H7 (cell line): ENCODE results near the gene SPPL3. TPM values are rescaled to one million over a fixed set of nuclear protein-coding genes. Genes with fewer than 3 reads are reported as not detected.

Experiments
- DNase-seq: peaks from one replicate; pipeline ENCODE4 v3.0.0; 2012
- H3K27me3 ChIP-seq: 2 replicates; pipeline ENCODE4 v1.6.0; 2011; ENCODE audit warnings: mild to moderate bottlenecking, low read length; ENCODE audit not compliant: control insufficient read depth, insufficient read depth
- H3K36me3 ChIP-seq: replicated peaks from 2 replicates; pipeline ENCODE4 v1.5.1; 2011; ENCODE audit warnings: low read length; ENCODE audit not compliant: control insufficient read depth, insufficient read depth
- H3K4me3 ChIP-seq: 2 replicates; pipeline ENCODE4 v1.5.1; 2011; ENCODE audit warnings: low read depth, mild to moderate bottlenecking, control low read depth, low read length, moderate library complexity; ENCODE audit not compliant: insufficient read depth
- total RNA-seq: library from RNA; depleted of rRNA; stranded (reverse); fragments of >200 nt; shearing (Covaris generic); gene quantifications from 2 replicates; pipeline ENCODE4 v1.2.3, GENCODE V29; 2014

The SPPL3 gene
- total RNA-seq, 1 experiment from 2014 or later: 9.0 TPM

DNA sequence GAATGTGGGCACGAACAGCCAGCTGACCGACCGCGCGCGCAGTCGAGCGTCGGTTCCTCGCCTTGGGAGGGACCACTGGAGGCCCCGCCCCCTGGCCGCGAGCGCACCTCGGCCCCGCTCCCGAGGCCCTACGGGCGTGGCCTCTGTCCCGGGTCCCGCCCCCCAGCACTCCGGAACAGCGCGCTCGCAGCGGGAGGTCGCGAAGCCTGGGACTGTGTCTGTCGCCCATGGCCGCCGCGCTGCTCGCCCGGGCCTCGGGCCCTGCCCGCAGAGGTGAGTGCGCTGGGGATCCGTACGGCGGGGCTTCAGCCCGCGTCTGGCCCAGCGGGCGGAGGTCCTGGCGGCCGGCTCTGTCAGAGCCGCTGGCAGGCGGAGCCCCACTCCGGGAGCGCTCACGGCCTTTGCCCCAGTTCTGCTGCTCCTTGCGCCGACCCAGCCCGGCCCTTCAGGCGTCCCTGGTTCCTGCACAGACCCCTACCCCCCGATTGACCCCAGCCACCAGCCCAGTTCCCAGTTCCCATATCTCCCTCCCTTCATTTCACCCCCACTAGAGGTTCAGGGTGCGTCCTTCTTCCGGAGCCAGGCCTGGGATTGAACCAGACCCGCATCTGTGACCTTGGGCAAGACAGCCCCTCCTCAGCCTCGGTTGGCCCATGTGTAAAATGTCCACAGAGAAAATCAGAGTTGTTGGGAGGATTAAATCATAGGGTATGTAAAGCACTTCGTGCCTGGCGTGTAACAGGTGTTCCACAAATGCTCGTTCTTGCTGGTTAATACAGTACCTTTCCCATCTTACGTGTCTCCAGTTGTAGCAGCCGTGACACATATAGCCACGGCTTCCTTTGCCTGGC is 178.3 kb downstream of the SPPL3 start, which contains the start of gene ACADS:
Gene ACADS (plus strand): TSS at position 168 of the 851 bp plus-strand sequence. CDS start 60 bp downstream, at position 228.
- peak; percentile 100 for DNase-seq
- Histone ChIP-seq H3K4me3 (peak within 1 kb of the TSS; percentile 90), H3K27me3 (no peaks in the 10 kb centered on the region; the same call in 1 of the 2 replicates), H3K36me3 (peaks cover 21% of the 10 kb centered on the region)

DNA sequence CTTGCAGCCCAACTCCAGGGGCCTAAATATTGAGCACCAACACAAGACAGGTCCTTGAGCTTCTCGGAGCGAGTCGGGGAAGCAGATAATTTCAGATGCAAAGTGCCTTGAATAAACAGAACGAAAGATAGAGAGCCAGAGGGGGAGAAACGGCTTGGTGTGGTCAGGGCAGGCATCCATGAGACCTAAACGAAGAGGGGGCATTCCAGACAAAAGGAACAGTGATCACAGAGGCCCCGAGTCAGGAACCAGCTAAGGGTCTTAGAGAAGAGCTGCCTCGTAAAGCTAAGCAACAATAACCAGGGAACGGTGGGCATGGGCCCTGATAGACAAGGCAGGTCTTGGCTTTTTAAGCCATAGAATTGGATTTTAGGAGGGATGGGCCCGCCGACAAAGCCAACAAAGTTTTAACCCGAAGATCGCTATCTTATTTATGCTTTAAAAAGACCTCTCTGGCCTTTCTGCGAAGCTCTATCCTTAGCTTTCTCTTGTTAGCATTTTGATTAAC is 179.0 kb downstream of the SPPL3 start:
- peaks cover 28% of the 10 kb centered on the region for H3K36me3 ChIP-seq
- H3K27me3 ChIP-seq: no peaks in the 10 kb centered on the region; the same call in 1 of the 2 replicates
- no peak for DNase-seq
- peak overlapping the region; percentile 90 for H3K4me3 ChIP-seq

DNA sequence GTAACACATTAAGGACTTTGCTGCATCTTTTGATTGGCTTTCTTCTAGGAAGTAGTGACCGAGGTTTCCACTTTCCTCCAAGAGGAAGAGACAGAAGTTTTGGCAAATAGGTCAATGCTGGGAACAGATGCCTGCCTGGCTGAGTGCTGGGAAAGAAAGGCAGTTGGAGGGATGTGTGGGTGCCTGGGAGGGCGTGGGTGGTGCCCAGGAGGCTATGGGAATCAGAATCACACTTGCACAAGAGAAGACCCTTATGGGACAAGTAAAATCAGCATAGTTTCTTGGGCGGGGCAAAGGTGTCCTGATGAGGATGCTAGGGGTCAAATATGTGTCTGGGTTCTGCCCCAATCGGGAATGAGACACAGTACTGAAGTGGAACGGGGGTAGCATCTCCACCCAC is 179.4 kb downstream of the SPPL3 start:
- Histone ChIP-seq H3K36me3 (peaks cover 32% of the 10 kb centered on the region), H3K27me3 (no peaks in the 10 kb centered on the region; the same call in 1 of the 2 replicates), H3K4me3 (no peak overlapping the region)
- no peak for DNase-seq

DNA sequence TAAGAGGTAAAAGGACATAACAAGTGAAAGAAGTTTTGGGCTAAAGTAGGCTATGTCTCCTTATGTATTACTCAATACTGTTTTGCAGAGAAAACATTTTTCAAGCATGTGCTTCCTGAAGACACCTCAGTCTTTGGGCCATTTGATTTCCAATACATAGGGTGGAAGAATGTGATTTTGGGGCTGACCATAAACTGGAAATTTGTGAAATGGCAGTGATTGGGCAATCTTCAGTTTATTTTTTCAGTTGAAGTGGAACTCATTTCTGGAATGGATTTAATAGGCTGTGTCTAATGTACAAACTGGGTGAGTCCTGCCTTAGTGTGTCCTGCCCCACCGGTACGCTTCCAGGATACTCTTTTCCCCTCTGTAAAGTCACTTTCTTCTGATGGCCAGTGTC is 181.4 kb downstream of the SPPL3 start:
- H3K4me3 ChIP-seq: no peak overlapping the region
- H3K36me3 ChIP-seq: peaks cover 47% of the 10 kb centered on the region
- no peaks in the 10 kb centered on the region; the same call in 1 of the 2 replicates for H3K27me3 ChIP-seq
- no peak for DNase-seq

DNA sequence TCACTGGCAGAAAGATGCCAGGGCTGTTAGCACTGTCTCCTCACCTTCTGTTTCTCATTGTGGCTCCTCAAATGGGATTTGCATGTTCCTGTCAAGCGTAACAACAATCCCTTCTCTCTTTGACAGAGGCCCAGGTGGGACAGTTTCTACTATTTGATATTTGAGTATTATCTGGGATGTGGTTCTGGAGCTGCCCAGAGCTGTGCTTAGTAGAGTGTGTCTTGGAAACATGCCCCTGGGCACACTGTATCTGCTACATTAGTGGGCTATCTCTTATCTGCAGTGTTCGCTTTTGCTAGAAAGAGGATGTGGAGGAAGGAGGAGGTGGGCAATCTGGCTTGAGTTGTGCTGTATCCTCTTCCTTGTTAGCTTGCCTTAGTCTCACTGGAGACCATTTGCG is 182.3 kb downstream of the SPPL3 start:
- no peak for DNase-seq
- no peak overlapping the region for H3K4me3 ChIP-seq
- no peaks in the 10 kb centered on the region; the same call in 1 of the 2 replicates for H3K27me3 ChIP-seq
- peaks cover 48% of the 10 kb centered on the region for H3K36me3 ChIP-seq

DNA sequence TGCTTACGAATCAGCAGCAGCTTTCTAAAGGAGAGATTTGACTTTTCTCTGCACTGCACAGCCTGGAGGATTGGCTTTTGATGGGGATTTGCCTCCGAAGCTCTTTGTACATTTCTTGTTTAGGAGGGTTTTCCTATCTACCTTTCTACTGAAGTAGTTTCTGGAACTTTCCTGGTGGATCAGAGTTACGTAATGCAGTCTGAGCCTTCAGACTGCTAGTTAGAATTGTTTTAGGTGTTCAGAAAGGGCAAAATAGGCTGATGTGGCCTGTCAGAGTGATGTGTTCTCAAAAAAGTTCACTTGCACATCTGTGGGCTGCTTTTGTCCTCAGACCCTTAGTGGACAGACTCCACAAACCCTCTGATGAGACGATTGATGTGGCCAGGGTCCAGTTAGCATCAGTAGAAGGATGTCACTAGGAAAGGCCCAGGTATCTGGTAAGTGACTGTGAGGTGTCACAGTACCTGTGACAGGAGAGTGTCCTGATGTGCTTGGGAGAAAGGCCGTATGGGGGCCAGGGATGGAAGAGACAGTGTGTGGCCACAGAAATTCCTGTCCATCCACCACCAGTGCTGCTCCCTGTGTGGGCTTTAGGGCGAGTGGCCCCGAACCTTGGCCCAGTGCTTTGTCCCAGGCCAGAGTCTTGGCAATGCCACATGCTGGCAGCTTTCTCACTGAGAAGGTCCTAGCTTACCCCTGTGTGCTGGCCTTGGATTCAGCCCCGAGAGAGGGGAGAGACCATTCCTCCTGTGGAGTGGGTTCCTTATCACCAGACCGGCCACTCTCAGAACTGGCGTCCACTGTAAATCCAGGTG is 183.0 kb downstream of the SPPL3 start:
- DNase-seq: no peak
- peaks cover 55% of the 10 kb centered on the region for H3K36me3 ChIP-seq
- H3K4me3 ChIP-seq: no peak overlapping the region
- no peaks in the 10 kb centered on the region; the same call in 1 of the 2 replicates for H3K27me3 ChIP-seq

DNA sequence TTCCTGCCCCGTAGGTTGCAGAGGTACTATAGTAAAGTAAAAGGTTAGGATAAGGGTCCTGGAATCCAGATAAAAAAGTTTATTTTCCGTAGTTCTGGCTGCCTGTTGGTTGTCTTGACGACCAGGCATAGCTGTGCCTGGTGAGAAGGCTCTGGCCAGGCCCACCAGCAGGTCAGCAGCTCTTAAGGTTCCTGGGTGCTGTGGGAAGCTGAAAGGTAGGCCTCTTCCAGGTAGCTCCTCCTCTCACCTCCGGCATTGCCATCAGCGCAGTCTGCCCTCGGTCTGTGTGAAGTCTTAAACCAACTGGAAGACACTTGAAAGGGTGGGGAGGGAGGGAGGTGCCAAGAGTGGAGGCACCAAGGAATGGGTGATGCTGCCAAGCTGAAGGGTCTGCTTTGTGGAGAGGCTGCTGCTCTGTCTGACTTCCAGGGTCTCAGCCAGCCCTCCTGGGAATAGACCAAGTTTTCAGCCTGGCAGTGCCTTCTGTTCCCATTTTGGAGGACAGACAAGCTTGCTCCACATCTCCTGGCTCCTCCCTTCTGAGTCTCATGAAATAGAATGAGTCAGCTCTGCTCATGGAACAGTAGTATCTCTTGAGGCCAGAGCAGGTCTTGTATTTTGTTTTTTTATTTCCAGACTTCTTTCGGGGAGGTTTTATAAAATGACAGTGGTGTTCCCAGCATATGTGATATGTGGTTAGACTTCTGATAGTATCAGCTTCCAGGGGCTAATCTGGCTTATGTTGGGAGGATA is 183.7 kb downstream of the SPPL3 start:
- Histone ChIP-seq H3K36me3 (peaks cover 57% of the 10 kb centered on the region), H3K4me3 (no peak overlapping the region), H3K27me3 (no peaks in the 10 kb centered on the region)
- no peak for DNase-seq

DNA sequence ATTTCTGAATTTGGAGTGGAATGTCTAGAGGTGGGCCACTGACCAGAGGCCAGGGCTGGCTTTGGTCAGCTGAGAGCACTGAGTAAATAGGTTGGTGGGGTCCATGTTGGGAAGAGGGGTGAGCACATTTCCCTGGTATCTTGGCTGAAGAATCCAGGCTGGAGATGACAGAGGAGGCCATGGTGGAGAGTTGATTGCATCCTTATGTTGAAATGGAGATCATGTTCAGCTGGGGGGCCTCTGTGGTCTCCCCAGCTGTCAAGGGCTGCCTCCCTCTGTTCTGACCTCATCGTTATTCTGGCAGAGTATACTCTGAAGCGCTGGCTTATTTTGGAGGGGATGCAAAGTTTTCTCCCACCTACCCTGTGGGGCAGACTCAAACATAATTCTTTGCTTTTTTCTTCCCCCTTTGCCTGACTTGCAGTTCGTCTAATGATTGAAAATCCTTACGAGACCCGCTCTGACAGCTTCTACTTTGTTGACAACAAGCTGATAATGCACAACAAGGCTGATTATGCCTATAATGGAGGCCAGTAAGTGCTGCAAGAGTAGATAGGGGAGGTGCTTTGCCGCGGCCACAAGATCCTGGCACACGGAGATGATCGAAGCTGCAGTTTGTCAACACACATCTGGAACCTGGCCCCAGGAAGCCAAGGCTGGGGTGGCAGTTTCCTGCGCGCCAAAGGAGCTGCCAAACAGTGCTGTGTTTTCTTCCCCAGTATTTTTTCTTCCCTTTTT is 184.5 kb downstream of the SPPL3 start:
- no peak for DNase-seq
- H3K27me3 ChIP-seq: no peaks in the 10 kb centered on the region

DNA sequence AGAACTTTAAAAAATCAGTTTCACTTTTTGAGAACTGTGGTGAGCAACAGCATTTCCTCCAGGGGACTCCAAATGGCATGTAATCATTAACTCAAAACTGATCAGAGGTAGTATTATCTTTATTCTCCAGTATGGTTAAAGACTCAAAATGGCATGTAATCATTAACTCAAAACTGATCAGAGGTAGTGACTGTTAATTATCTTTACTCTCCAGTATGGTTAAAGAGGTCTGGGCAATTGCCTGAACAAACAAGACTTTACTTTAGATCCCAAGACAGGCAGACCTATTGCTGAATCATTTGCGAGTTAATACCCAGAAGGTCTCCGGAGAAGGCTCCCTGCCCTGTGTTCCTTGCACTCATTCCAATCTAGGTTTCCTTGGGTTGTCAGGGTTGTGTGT is 185.1 kb downstream of the SPPL3 start:
- H3K36me3 ChIP-seq: peaks cover 60% of the 10 kb centered on the region
- no peak for DNase-seq
- H3K27me3 ChIP-seq: no peaks in the 10 kb centered on the region
- H3K4me3 ChIP-seq: no peak overlapping the region

More for the DNA sequence above, 184.5 kb downstream of the SPPL3 start:
- Histone ChIP-seq H3K4me3 (no peak overlapping the region), H3K36me3 (peaks cover 58% of the 10 kb centered on the region)

DNA sequence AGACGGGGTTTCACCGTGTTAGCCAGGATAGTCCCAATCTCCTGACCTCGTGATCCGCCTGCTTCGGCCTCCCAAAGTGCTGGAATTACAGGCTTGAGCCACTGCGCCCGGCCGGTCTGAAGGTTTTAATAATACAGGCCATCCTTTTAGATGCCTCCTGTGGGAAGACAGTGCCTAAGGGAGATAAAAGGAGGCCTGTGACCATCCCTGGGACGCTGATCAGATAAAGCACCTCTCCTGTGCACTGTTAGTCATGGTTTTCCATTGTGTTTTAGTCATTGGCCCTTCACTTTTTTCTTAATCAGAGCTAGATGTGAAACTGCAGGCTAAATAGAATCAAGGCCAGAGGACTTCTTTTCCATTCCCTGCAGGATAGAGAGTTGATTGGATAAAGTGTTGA is 186.1 kb downstream of the SPPL3 start:
- DNase-seq: no peak
- H3K27me3 ChIP-seq: no peaks in the 10 kb centered on the region
- H3K4me3 ChIP-seq: no peak overlapping the region
- H3K36me3 ChIP-seq: peaks cover 59% of the 10 kb centered on the region

DNA sequence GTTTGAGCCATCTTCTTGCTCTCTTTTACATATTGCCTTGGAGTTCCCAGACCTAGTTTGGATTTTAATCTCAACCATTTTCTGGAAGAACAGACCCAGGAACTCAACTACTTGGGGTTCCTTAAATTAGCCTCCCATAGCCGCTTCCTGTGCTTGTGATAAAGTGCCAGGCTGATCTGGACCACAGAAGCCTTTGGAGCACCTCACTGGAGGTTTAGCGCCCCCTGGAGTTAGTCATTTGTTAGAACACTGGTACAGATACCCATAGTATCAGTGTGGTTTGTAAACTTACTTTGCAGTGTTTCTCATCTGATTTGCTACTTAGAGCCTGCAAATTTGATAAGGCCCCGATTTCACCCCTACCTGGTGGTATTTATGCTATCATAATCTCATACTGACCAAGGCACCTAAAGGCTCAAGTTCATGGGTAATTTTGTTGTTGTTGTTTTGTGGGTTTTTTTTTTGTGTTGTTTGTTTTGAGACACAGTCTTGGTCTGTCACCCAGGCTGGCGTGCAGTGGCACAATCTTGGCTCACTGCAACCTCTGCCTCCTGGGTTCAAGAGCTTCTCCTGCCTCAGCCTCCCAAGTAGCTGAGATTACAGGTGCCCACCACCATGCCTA is 190.2 kb downstream of the SPPL3 start:
- no peak overlapping the region for H3K4me3 ChIP-seq
- peak; percentile 83 for DNase-seq
- H3K36me3 ChIP-seq: peaks cover 22% of the 10 kb centered on the region
- H3K27me3 ChIP-seq: no peaks in the 10 kb centered on the region

DNA sequence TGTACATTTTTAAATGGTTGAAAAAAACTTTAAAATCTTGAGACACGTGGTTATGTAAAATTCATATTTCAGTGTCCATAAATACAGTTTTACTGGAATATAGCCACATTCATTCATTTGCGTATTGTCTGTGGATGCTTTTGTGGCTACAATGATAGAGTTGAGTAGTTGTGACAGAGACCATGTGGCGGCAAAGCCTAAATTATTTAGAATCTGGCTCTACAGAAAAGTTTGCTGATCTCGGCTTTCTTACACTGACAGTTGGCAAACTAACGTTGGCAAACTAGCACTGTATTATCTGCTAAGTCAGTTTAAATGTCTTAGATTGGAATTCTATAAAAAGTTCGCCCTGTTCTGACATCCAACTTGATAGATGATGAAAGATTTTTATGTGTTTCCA is 191.5 kb downstream of the SPPL3 start:
- no peak for DNase-seq
- H3K27me3 ChIP-seq: no peaks in the 10 kb centered on the region
- H3K36me3 ChIP-seq: peaks cover 14% of the 10 kb centered on the region
- H3K4me3 ChIP-seq: no peak overlapping the region
